Right renal cortex interstitium (tissue), 3 donors: ENCODE data around the gene RALA. TPM values are rescaled to one million over a fixed set of nuclear protein-coding genes. Genes with fewer than 3 reads are reported as not detected.
A peak's percentile ranks its signal among the peaks of the same experiment; 100 is the strongest.
"Not testable (repeated sequence)": the region's sequence is repeated elsewhere in the genome, so short reads cannot be mapped to it uniquely, and the experiment has no call there.

Experiments used
- DNase-seq, 3 donors: peaks; one replicate each; pipeline ENCODE4 v3.0.0-alpha.2; 2013; ENCODE audit warnings: low read depth in 3 of 3, low spot score in 2 of 3
- polyA plus RNA-seq, 3 donors: library from polyadenylated mRNA; unstranded; fragments of 120-200 nt; gene quantifications; one replicate each; pipeline ENCODE4 v1.2.1, GENCODE V29; 2013; ENCODE audit not compliant: insufficient read length in 3 of 3

Gene RALA
- polyA plus RNA-seq, 3 donors = 75.3 to 85.1 (median 75.9) TPM

- DNase-seq = not testable (repeated sequence)
These were observed 56.5 kb downstream of the RALA start for GRCh38 chr7:39679874-39680273.

- no peak for DNase-seq
These were observed 58.6 kb downstream of the RALA start for GRCh38 chr7:39681887-39682441.

- DNase-seq = no peak
These were observed 60.0 kb downstream of the RALA start for GRCh38 chr7:39683216-39683845.

- DNase-seq = no peak
These were observed 63.0 kb downstream of the RALA start for GRCh38 chr7:39686261-39686924.

- no peak for DNase-seq
These were observed 65.5 kb downstream of the RALA start for GRCh38 chr7:39688611-39689480.

- no peak for DNase-seq
These were observed 68.4 kb downstream of the RALA start for GRCh38 chr7:39691821-39692220.

- DNase-seq = not testable (repeated sequence)
These were observed 69.7 kb downstream of the RALA start for GRCh38 chr7:39693086-39693485.

GRCh38 chr7:39693812-39694211 is 70.4 kb downstream of the RALA start:
- DNase-seq = no peak

GRCh38 chr7:39695852-39696586 is 72.6 kb downstream of the RALA start:
- no peak for DNase-seq

- DNase-seq = no peak
These were observed 73.3 kb downstream of the RALA start for GRCh38 chr7:39696631-39697030.

- no peak for DNase-seq
These were observed 74.1 kb downstream of the RALA start for GRCh38 chr7:39697483-39697882.

GRCh38 chr7:39700165-39700564 is 76.8 kb downstream of the RALA start:
- no peak for DNase-seq

GRCh38 chr7:39700932-39701331 is 77.6 kb downstream of the RALA start:
- no peak for DNase-seq

- DNase-seq = no peak
These were observed 78.8 kb downstream of the RALA start for GRCh38 chr7:39702133-39702532.

GRCh38 chr7:39703144-39703543 is 79.8 kb downstream of the RALA start:
- DNase-seq = no peak

- no peak for DNase-seq
These were observed 85.7 kb downstream of the RALA start for GRCh38 chr7:39709029-39709428.

GRCh38 chr7:39709768-39710311 is 86.5 kb downstream of the RALA start:
- DNase-seq = peak; percentile 65 to 68 (median 66)

GRCh38 chr7:39712751-39713150 is 89.4 kb downstream of the RALA start:
- DNase-seq = no peak

- DNase-seq = no peak
These were observed 91.2 kb downstream of the RALA start for GRCh38 chr7:39714447-39715091.

GRCh38 chr7:39720586-39720985 is 97.2 kb downstream of the RALA start:
- DNase-seq = peak in 1 of 3 donors; percentile 36
